GM12878 (cell line): Measurements from ENCODE around the gene GPR39. TPM values are rescaled to one million over a fixed set of nuclear protein-coding genes. Genes with fewer than 3 reads are reported as not detected.

ENCODE experiments used
- ATAC-seq: fragments of 200-7000 bp; cut with Tn5 transposase; 3 replicates; pipeline ENCODE4 v1.9.1; 2020; ENCODE audit warnings: mild to moderate bottlenecking, moderate library complexity
- BruUV-seq: library from RNA; stranded (reverse); fragments of 400-500 nt; replicated peaks from 2 replicates; lab custom pipeline; 2021; lab: Mats Ljungman, UMichigan
- CTCF ChIA-PET: fragments of 300-600 bp; sonication (Branson Sonifier 250); formaldehyde crosslinking; extraction: SDS; loops from one replicate; lab custom pipeline; 2021; ENCODE audit warnings: inconsistent platforms; lab: Yijun Ruan, JAX
- POLR2A ChIA-PET: fragments of 350-600 bp; formaldehyde crosslinking; extraction: SDS; loops from one replicate; lab custom pipeline; 2021; ENCODE audit warnings: inconsistent platforms; lab: Charles Lee
- RAD21 ChIA-PET: fragments of 300-600 bp; sonication (Branson Sonifier 250); formaldehyde crosslinking; loops from one replicate; lab custom pipeline; 2023; ENCODE audit warnings: antibody characterized with exemption; ENCODE audit not compliant: unreplicated experiment; lab: Charles Lee
- SMC1A ChIA-PET: fragments of 300-600 bp; sonication (Branson Sonifier 250); formaldehyde crosslinking; loops from one replicate; lab custom pipeline; 2023; ENCODE audit not compliant: unreplicated experiment, uncharacterized antibody; lab: Charles Lee
- DNase-seq: peaks from one replicate; pipeline ENCODE4 v3.0.0-alpha.2; 2011; ENCODE audit warnings: low read depth, low spot score
- FAIRE-seq: peaks from 3 replicates; lab custom pipeline; 2011; peaks lifted over from hg19 to GRCh38; lab: Jason Lieb, UNC
- H2AFZ ChIP-seq: 2 replicates; pipeline ENCODE4 v1.6.0; 2011; ENCODE audit warnings: low read depth, low read length, control low read depth; ENCODE audit not compliant: control insufficient read depth
- H3K27ac ChIP-seq: 2 replicates; pipeline ENCODE4 v1.5.1; 2011; ENCODE audit warnings: control low read depth; ENCODE audit not compliant: control insufficient read depth, insufficient read depth
- H3K27me3 ChIP-seq, 2 experiments: replicated peaks in 1 of 2; 2 replicates each; pipeline versions ENCODE4 v1.6.0 to v1.6.1; 2011; ENCODE audit warnings: low read length in 1 of 2; ENCODE audit not compliant: control insufficient read depth in 2 of 2, insufficient read depth in 2 of 2
- H3K36me3 ChIP-seq, 2 experiments: 2 replicates each; pipeline ENCODE4 v1.5.1; 2011; ENCODE audit warnings: low read length in 1 of 2; ENCODE audit not compliant: control insufficient read depth in 2 of 2, insufficient read depth in 2 of 2
- H3K4me1 ChIP-seq: 2 replicates; pipeline ENCODE4 v1.6.1; 2011; ENCODE audit warnings: mild to moderate bottlenecking, low read length, moderate library complexity, mixed read lengths; ENCODE audit not compliant: control insufficient read depth, insufficient read depth
- H3K4me2 ChIP-seq: 2 replicates; pipeline ENCODE4 v1.6.0; 2011; ENCODE audit warnings: control low read depth; ENCODE audit not compliant: control insufficient read depth, insufficient read depth
- H3K4me3 ChIP-seq: fragments of 200-600 bp; sonication (generic); 2 replicates; pipeline ENCODE4 v1.5.1; 2016
- H3K79me2 ChIP-seq: 2 replicates; pipeline ENCODE4 v1.6.0; 2011; ENCODE audit warnings: low read length; ENCODE audit not compliant: control insufficient read depth, insufficient read depth
- H3K9ac ChIP-seq: 2 replicates; pipeline ENCODE4 v1.8.0; 2011; ENCODE audit warnings: low read length, control low read depth, mixed read lengths; ENCODE audit not compliant: control insufficient read depth, insufficient read depth
- H3K9me3 ChIP-seq: replicated peaks from 3 replicates; pipeline ENCODE4 v1.5.1; 2011; ENCODE audit warnings: mild to moderate bottlenecking, low read length; ENCODE audit not compliant: control insufficient read depth, insufficient read depth
- H4K20me1 ChIP-seq: 2 replicates; pipeline ENCODE4 v1.6.0; 2011; ENCODE audit not compliant: control insufficient read depth, insufficient read depth
- BMI1 ChIP-seq: fragments of 450-650 bp; IDR thresholded peaks from 2 replicates; pipeline ENCODE4 v1.6.1; 2016; ENCODE audit warnings: mild to moderate bottlenecking, moderate library complexity, borderline replicate concordance
- CHD2 ChIP-seq: IDR thresholded peaks from 2 replicates; pipeline ENCODE4 v1.6.1; 2011; ENCODE audit warnings: low read depth, low read length, improper control_type of control experiment, borderline replicate concordance
- CREB1 ChIP-seq: IDR thresholded peaks from 2 replicates; pipeline ENCODE4 v1.6.1; 2012; ENCODE audit warnings: low read depth, mild to moderate bottlenecking, inconsistent platforms
- GATAD2B ChIP-seq: fragments of 450-650 bp; conservative IDR thresholded peaks from 2 replicates; pipeline ENCODE4 v1.6.1; 2017; ENCODE audit warnings: low read depth, mild to moderate bottlenecking, moderate library complexity
- NFYB ChIP-seq: IDR thresholded peaks from 2 replicates; pipeline ENCODE4 v1.6.1; 2011; ENCODE audit warnings: low read depth, mild to moderate bottlenecking, low read length, improper control_type of control experiment, moderate library complexity; ENCODE audit not compliant: insufficient read depth
- NR2C2 ChIP-seq: IDR thresholded peaks from 2 replicates; pipeline ENCODE4 v1.6.1; 2011; ENCODE audit warnings: borderline replicate concordance, low read depth; ENCODE audit not compliant: control insufficient read depth, insufficient read length
- PAX5 ChIP-seq: IDR thresholded peaks from 2 replicates; pipeline ENCODE4 v1.6.1; 2011; ENCODE audit warnings: low read depth, low read length, borderline replicate concordance
- PML ChIP-seq: IDR thresholded peaks from 2 replicates; pipeline ENCODE4 v1.6.1; 2012; ENCODE audit warnings: low read length, inconsistent platforms
- RBBP5 ChIP-seq: fragments of 200-600 bp; sonication (generic); conservative IDR thresholded peaks from 2 replicates; pipeline ENCODE4 v1.6.1; 2016
- SP1 ChIP-seq: IDR thresholded peaks from one replicate; pipeline ENCODE4 v1.6.1; 2011; ENCODE audit warnings: low read depth, low read length
- SPI1 ChIP-seq: IDR thresholded peaks from 2 replicates; pipeline ENCODE4 v1.6.1; 2011; ENCODE audit warnings: low read depth, mild to moderate bottlenecking, low read length, moderate library complexity, borderline replicate concordance; ENCODE audit not compliant: insufficient read depth
- SUPT20H ChIP-seq: IDR thresholded peaks from 2 replicates; pipeline ENCODE4 v1.6.1; 2011; ENCODE audit warnings: low read depth, mild to moderate bottlenecking, low read length, moderate library complexity, borderline replicate concordance; ENCODE audit not compliant: control insufficient read depth
- SUZ12 ChIP-seq: fragments of 200-600 bp; sonication (generic); IDR thresholded peaks from one replicate; pipeline ENCODE4 v1.6.1; 2018; ENCODE audit warnings: antibody characterized with exemption, mild to moderate bottlenecking; ENCODE audit not compliant: unreplicated experiment
- ZNF384 ChIP-seq: IDR thresholded peaks from 2 replicates; pipeline ENCODE4 v1.6.1; 2012; ENCODE audit warnings: low read depth, mild to moderate bottlenecking, low read length, improper control_type of control experiment, borderline replicate concordance
- ZSCAN29 ChIP-seq: fragments of 450-650 bp; IDR thresholded peaks from 2 replicates; pipeline ENCODE4 v1.6.1; 2017; ENCODE audit warnings: mild to moderate bottlenecking, moderate library complexity
- ZZZ3 ChIP-seq: IDR thresholded peaks from 2 replicates; pipeline ENCODE4 v1.6.1; 2011; ENCODE audit warnings: low read depth; ENCODE audit not compliant: control insufficient read depth, insufficient read length
- WGBS: methylation state at CpG from one replicate; pipeline ENCODE4 v1.1.6; 2016; ENCODE audit warnings: low lambda C conversion rate; ENCODE audit not compliant: insufficient replicate concordance, insufficient coverage; ENCODE audit errors: missing lambda C conversion rate; 5-methylcytosine and 5-hydroxymethylcytosine counted together
- in situ Hi-C: fragments of 300-500 bp; cut with MboI; formaldehyde crosslinking; loops from 9 replicates; pipeline ENCODE4 v1.14.3; 2018; ENCODE audit warnings: mixed read lengths
- intact Hi-C: fragments of 100-400 bp; cut with micrococcal nuclease; formaldehyde crosslinking; loops from one replicate; pipeline ENCODE4 v1.14.2; 2022; ENCODE audit not compliant: unreplicated experiment
- polyA plus RNA-seq, 11 experiments: library from polyadenylated mRNA; depleted of rRNA in 4 of 11; unstranded in 6 of 11; stranded (reverse) in 5 of 11; fragments of >200 nt; fragmentation: Nextera tagmentation in 4 of 11; fragmentation: Illumina TruSeq in 1 of 11; extraction: Ambion mirVana in 4 of 11; extraction: Trizol in 1 of 11; gene quantifications; 1 replicate in 1 of 11; 2 replicates in 10 of 11; pipeline versions ENCODE4 v1.2.1 to v1.2.3, GENCODE V29; 2011 to 2016; ENCODE audit warnings: inconsistent platforms in 2 of 11, missing spikeins in 2 of 11, low read depth in 1 of 11
- total RNA-seq, 4 experiments: library from RNA; depleted of rRNA in 3 of 4; stranded (reverse); fragments of >200 nt in 3 of 4; fragmentation: Illumina TruSeq in 1 of 4; extraction: Trizol in 1 of 4; gene quantifications; 2 replicates each; pipeline versions ENCODE4 v1.2.1 to v1.2.3, GENCODE V29; 2013 to 2021
- TF ChIP-seq, protein P1 (sequence below): fragments of 450-650 bp; conservative IDR thresholded peaks from 2 replicates; pipeline ENCODE4 v1.6.1; 2017; ENCODE audit warnings: mild to moderate bottlenecking, moderate library complexity
- TF ChIP-seq, protein P2 (sequence below): IDR thresholded peaks from 2 replicates; pipeline ENCODE4 v1.6.1; 2011; ENCODE audit warnings: mild to moderate bottlenecking, low read depth, low read length, moderate library complexity; ENCODE audit not compliant: insufficient replicate concordance
- TF ChIP-seq, protein P3 (sequence below): IDR thresholded peaks from 2 replicates; pipeline ENCODE4 v1.6.1; 2012; ENCODE audit warnings: low read depth, low read length, improper control_type of control experiment

GPR39 gene
- total and polyA plus RNA-seq, 10 of the 15 experiments (the other 5 are each of a cell fraction or from before 2014, with no cell fraction given), result 0.05 to 0.23 TPM; not detected in 8

DNA sequence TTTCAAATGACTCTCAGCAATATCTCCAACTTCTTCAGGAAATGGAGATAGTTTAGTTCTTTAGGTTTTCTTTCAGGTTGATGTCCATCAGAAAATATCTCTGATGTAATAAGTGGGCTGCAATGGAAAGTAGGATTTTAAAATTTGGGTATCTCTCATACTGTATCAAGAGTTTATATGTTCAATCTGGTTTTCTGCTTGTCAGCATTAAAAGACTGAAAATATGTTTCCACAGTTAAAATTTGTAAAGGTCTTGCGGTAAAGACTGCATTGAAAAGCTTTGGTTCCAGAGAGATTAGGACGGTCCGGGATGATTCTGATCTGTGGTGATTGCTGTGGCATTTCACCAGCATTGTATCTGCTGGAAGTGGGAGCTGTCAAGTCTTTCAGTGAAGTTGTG, 170.2 kb downstream of the GPR39 start:
- CTCF ChIA-PET, result no interaction called here
- Histone ChIP-seq H3K36me3 (no peaks in the 10 kb centered on the region), H3K79me2 (no peaks in the 10 kb centered on the region), H4K20me1 (no peaks in the 10 kb centered on the region), H3K27me3 (no peaks in the 10 kb centered on the region), H3K27ac (no peak overlapping the region), H3K4me2 (no peak overlapping the region), H3K4me3 (no peak overlapping the region), H3K9ac (no peak overlapping the region), H3K4me1 (no peaks in the 10 kb centered on the region), H3K9me3 (no peaks in the 10 kb centered on the region), H2AFZ (no peak overlapping the region)
- WGBS, result 64% methylated on average over 3 of the region's 3 CpGs
- no peak for DNase-seq
- ATAC-seq, result no peak
- BruUV-seq, result no TSS peak
- FAIRE-seq, result no peak
- RAD21 ChIA-PET, result no interaction called here
- intact Hi-C loops (no loop called here), in situ Hi-C loops (no loop called here)
- POLR2A ChIA-PET, result no interaction called here
- SMC1A ChIA-PET, result no interaction called here
- TF ChIP-seq NR2C2, result no peak
- TF ChIP-seq ZZZ3, result no peak
- TF ChIP-seq NFYB, result no peak
- TF ChIP-seq, protein P1, sequence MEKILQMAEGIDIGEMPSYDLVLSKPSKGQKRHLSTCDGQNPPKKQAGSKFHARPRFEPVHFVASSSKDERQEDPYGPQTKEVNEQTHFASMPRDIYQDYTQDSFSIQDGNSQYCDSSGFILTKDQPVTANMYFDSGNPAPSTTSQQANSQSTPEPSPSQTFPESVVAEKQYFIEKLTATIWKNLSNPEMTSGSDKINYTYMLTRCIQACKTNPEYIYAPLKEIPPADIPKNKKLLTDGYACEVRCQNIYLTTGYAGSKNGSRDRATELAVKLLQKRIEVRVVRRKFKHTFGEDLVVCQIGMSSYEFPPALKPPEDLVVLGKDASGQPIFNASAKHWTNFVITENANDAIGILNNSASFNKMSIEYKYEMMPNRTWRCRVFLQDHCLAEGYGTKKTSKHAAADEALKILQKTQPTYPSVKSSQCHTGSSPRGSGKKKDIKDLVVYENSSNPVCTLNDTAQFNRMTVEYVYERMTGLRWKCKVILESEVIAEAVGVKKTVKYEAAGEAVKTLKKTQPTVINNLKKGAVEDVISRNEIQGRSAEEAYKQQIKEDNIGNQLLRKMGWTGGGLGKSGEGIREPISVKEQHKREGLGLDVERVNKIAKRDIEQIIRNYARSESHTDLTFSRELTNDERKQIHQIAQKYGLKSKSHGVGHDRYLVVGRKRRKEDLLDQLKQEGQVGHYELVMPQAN, result no peak
- no peak for TF ChIP-seq PAX5
- no peak for TF ChIP-seq SUPT20H
- no peak for TF ChIP-seq ZNF384
- TF ChIP-seq BMI1, result no peak
- TF ChIP-seq GATAD2B, result no peak
- TF ChIP-seq SPI1, result no peak
- no peak for TF ChIP-seq PML
- TF ChIP-seq CHD2, result no peak
- TF ChIP-seq RBBP5, result no peak
- TF ChIP-seq CREB1, result no peak
- TF ChIP-seq, protein P2, sequence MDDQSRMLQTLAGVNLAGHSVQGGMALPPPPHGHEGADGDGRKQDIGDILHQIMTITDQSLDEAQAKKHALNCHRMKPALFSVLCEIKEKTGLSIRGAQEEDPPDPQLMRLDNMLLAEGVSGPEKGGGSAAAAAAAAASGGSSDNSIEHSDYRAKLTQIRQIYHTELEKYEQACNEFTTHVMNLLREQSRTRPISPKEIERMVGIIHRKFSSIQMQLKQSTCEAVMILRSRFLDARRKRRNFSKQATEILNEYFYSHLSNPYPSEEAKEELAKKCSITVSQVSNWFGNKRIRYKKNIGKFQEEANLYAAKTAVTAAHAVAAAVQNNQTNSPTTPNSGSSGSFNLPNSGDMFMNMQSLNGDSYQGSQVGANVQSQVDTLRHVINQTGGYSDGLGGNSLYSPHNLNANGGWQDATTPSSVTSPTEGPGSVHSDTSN, result no peak
- no peak for TF ChIP-seq ZSCAN29
- TF ChIP-seq SP1, result no peak
- TF ChIP-seq, protein P3, sequence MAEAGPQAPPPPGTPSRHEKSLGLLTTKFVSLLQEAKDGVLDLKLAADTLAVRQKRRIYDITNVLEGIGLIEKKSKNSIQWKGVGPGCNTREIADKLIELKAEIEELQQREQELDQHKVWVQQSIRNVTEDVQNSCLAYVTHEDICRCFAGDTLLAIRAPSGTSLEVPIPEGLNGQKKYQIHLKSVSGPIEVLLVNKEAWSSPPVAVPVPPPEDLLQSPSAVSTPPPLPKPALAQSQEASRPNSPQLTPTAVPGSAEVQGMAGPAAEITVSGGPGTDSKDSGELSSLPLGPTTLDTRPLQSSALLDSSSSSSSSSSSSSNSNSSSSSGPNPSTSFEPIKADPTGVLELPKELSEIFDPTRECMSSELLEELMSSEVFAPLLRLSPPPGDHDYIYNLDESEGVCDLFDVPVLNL, result no peak
- no peak for TF ChIP-seq SUZ12
